ENCODE measurements around the gene PRELID3B. TPM values are rescaled to one million over a fixed set of nuclear protein-coding genes. Genes with fewer than 3 reads are reported as not detected.

PRELID3B gene
- total RNA-seq, 1 donor: 68.4 TPM

DNA sequence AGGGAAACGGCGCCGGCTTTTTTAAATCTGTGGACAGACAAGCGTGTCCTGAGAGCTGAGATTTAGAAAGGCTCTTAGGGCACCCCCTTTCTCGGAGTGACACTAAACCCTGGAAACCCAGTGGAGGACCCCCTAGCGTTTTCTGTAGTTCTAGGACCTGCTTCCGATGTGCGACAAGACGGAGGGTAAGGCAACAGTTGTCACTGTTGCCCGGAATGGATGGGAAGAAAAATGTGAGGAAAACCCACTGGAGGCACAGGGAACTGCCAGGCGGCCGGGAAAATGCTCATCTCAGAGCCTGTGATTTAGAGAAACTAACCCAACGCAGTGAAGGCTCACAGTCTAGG lies 9.9 kb downstream of the PRELID3B start:
- peak overlapping the region; percentile 88 for H3K4me3 ChIP-seq (ENCODE audit: insufficient read depth, low read length)
- H3K79me2 ChIP-seq (ENCODE audit: insufficient read depth, low read length): peaks cover 62% of the 10 kb centered on the region
- peak overlapping the region; percentile 73 for H3K27ac ChIP-seq (ENCODE audit: low read depth, low read length)
- no peak for DNase-seq (ENCODE audit: insufficient read length, low spot score, missing footprints)
- peaks cover 40% of the 10 kb centered on the region for H3K4me1 ChIP-seq (ENCODE audit: insufficient read depth, low read length)
- TF ChIP-seq, protein P1, sequence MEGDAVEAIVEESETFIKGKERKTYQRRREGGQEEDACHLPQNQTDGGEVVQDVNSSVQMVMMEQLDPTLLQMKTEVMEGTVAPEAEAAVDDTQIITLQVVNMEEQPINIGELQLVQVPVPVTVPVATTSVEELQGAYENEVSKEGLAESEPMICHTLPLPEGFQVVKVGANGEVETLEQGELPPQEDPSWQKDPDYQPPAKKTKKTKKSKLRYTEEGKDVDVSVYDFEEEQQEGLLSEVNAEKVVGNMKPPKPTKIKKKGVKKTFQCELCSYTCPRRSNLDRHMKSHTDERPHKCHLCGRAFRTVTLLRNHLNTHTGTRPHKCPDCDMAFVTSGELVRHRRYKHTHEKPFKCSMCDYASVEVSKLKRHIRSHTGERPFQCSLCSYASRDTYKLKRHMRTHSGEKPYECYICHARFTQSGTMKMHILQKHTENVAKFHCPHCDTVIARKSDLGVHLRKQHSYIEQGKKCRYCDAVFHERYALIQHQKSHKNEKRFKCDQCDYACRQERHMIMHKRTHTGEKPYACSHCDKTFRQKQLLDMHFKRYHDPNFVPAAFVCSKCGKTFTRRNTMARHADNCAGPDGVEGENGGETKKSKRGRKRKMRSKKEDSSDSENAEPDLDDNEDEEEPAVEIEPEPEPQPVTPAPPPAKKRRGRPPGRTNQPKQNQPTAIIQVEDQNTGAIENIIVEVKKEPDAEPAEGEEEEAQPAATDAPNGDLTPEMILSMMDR (IDR thresholded peaks at IDR 0.05; ENCODE audit: extremely low read depth, low read depth, low read length): peak; percentile 7
- no peaks in the 10 kb centered on the region for H3K9me3 ChIP-seq (ENCODE audit: low read depth, low read length)
- H3K36me3 ChIP-seq (ENCODE audit: insufficient read depth, low read length): peaks cover 49% of the 10 kb centered on the region
- peak overlapping the region; percentile 90 for H3K4me2 ChIP-seq (ENCODE audit: insufficient read depth, low read length)
- H3K27me3 ChIP-seq (ENCODE audit: insufficient read depth, low read length): no peaks in the 10 kb centered on the region
- peaks cover 18% of the 10 kb centered on the region for H4K20me1 ChIP-seq (ENCODE audit: insufficient read depth, low read length)
- peak overlapping the region; percentile 81 for H2AFZ ChIP-seq (ENCODE audit: low read length)

DNA sequence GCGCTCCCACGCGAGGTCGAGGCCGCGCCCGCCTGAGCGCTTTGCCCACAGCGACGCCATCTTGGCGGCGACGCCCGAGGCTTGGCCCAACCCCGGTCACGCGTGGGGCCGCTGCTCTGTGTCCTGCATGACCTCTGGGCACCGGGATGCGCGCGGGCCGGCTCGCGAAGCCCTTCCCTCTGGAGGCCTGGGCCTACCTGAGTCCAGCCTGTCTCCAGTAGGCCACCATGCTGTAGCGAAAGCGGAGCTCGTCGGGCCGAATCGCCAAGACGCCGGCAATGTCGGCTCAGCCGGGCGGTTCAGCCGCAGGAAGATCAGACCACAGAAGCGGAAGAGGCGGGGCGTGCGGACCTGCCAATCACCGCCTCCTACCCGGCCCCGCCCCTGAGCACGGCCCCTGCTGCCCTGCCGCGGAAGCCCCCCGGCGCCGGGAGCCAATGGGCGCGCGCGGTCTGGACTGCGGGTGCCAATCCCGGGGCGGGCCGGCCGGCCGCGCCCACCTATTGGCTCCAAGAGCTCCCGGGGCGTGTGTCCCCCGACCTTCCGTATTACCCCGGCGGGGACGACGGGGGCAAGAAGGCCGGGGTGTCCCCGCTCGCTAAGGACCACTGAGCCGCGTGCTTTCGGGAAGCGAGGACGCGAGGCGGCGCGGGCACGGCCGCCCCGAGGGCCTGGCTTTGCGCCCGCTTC lies 10.4 kb downstream of the PRELID3B start, which contains the start of gene ATP5F1E:
TSS of gene ATP5F1E (minus strand) at position 313 of the 690 bp plus-strand sequence. CDS start at position 229, 84 bp downstream.
- peak; percentile 98 for DNase-seq (ENCODE audit: insufficient read length, low spot score, missing footprints)
- TF ChIP-seq, protein P1 (IDR thresholded peaks at IDR 0.05; ENCODE audit: extremely low read depth, low read depth, low read length): no peak
- peaks cover 44% of the 10 kb centered on the region for H3K36me3 ChIP-seq (ENCODE audit: insufficient read depth, low read length)

DNA sequence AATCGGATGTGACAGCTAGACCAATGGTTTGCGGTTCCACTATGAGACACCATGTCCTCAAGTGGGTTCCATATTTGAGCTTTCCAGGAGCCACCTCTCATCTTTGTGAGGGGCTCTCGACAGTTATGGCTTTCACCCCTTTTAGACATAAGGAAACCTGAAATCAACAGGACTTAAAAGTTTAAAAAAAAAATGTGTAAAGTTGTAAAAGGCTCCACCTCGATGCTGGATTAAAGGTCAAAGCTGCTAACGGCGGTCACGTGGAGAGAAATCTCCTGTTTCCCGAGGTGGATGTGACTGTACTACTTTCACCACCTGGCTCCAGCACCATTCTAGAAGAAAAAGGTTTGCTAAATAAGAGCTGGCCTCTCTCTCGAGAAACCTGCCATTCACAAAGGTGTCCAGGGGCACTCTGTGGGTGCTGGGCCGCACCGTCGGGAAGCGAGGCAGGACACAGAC lies 11.0 kb downstream of the PRELID3B start:
- Histone ChIP-seq H3K27me3 (ENCODE audit: insufficient read depth, low read length) (no peaks in the 10 kb centered on the region), H3K79me2 (ENCODE audit: insufficient read depth, low read length) (peaks cover 63% of the 10 kb centered on the region), H3K27ac (ENCODE audit: low read depth, low read length) (peak overlapping the region; percentile 78), H3K9me3 (ENCODE audit: low read depth, low read length) (no peaks in the 10 kb centered on the region), H3K4me2 (ENCODE audit: insufficient read depth, low read length) (peak overlapping the region; percentile 90), H2AFZ (ENCODE audit: low read length) (peak overlapping the region; percentile 80), H4K20me1 (ENCODE audit: insufficient read depth, low read length) (peaks cover 23% of the 10 kb centered on the region), H3K4me1 (ENCODE audit: insufficient read depth, low read length) (peaks cover 47% of the 10 kb centered on the region), H3K4me3 (ENCODE audit: insufficient read depth, low read length) (peak overlapping the region; percentile 88), H3K36me3 (ENCODE audit: insufficient read depth, low read length) (peaks cover 38% of the 10 kb centered on the region)
- no peak for DNase-seq (ENCODE audit: insufficient read length, low spot score, missing footprints)
- TF ChIP-seq, protein P1 (IDR thresholded peaks at IDR 0.05; ENCODE audit: extremely low read depth, low read depth, low read length): no peak

More for the DNA sequence above, 10.4 kb downstream of the PRELID3B start, which contains the start of gene ATP5F1E:
- H3K79me2 ChIP-seq (ENCODE audit: insufficient read depth, low read length): peaks cover 62% of the 10 kb centered on the region
- H3K27me3 ChIP-seq (ENCODE audit: insufficient read depth, low read length): no peaks in the 10 kb centered on the region
- peak within 1 kb of the TSS; percentile 90 for H3K4me2 ChIP-seq (ENCODE audit: insufficient read depth, low read length)
- H4K20me1 ChIP-seq (ENCODE audit: insufficient read depth, low read length): peaks cover 20% of the 10 kb centered on the region
- H3K4me1 ChIP-seq (ENCODE audit: insufficient read depth, low read length): peaks cover 45% of the 10 kb centered on the region
- peak within 1 kb of the TSS; percentile 81 for H2AFZ ChIP-seq (ENCODE audit: low read length)
- peak within 1 kb of the TSS; percentile 88 for H3K4me3 ChIP-seq (ENCODE audit: insufficient read depth, low read length)
- H3K27ac ChIP-seq (ENCODE audit: low read depth, low read length): peak within 1 kb of the TSS; percentile 78
- H3K9me3 ChIP-seq (ENCODE audit: low read depth, low read length): no peaks in the 10 kb centered on the region

DNA sequence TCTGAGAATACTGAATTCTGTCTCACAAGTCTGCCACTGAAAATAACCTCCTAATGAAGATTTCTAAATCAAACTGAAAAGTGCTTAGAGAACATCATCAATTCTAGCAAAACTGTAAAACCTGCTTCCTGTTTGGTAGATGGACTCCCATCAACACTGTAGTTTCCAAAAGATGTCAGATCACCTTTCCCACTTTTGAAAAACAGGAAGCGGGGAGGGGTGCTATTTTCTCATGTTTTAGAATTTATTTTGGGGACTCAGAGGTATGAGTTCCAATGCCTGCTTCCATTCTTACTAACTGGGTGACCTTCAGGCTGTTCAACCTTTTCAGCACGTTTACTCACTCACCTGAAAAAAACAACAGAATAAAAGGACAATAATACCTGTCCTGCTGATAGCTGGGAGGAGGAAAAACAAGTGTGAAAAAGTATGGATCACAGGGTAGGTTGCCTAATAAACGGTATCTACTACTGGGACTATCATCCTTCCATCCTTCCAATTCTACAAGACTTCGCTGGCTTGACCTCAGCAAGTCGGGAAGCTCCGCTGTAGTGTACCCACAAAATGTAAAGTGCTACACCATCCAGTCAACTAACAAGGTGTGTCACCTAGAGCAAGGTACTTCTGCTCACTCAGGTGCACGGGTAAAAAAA lies 11.5 kb downstream of the PRELID3B start:
- peaks cover 66% of the 10 kb centered on the region for H3K79me2 ChIP-seq (ENCODE audit: insufficient read depth, low read length)

More for the DNA sequence above, 11.5 kb downstream of the PRELID3B start:
- Histone ChIP-seq H3K27ac (ENCODE audit: low read depth, low read length) (peak overlapping the region; percentile 78), H3K4me1 (ENCODE audit: insufficient read depth, low read length) (peaks cover 47% of the 10 kb centered on the region), H4K20me1 (ENCODE audit: insufficient read depth, low read length) (peaks cover 23% of the 10 kb centered on the region), H2AFZ (ENCODE audit: low read length) (no peak overlapping the region), H3K9me3 (ENCODE audit: low read depth, low read length) (no peaks in the 10 kb centered on the region), H3K27me3 (ENCODE audit: insufficient read depth, low read length) (no peaks in the 10 kb centered on the region), H3K36me3 (ENCODE audit: insufficient read depth, low read length) (peaks cover 35% of the 10 kb centered on the region), H3K4me3 (ENCODE audit: insufficient read depth, low read length) (peak overlapping the region; percentile 88), H3K4me2 (ENCODE audit: insufficient read depth, low read length) (peak overlapping the region; percentile 90)
- no peak for DNase-seq (ENCODE audit: insufficient read length, low spot score, missing footprints)
- TF ChIP-seq, protein P1 (IDR thresholded peaks at IDR 0.05; ENCODE audit: extremely low read depth, low read depth, low read length): no peak
